HepG2 (cell line): ENCODE measurements around the gene GRIK4. TPM values are rescaled to one million over a fixed set of nuclear protein-coding genes. Genes with fewer than 3 reads are reported as not detected.

Source experiments
- ATAC-seq: fragments of 200-7000 bp; cut with Tn5 transposase; 3 replicates; pipeline ENCODE4 v1.9.1; 2020; ENCODE audit warnings: mild to moderate bottlenecking, moderate library complexity
- BruUV-seq: library from RNA; stranded (reverse); fragments of 400-500 nt; replicated peaks from 2 replicates; lab custom pipeline; 2021; lab: Mats Ljungman, UMichigan
- CTCF ChIA-PET: fragments of 300-600 bp; formaldehyde crosslinking; extraction: SDS; loops from one replicate; lab custom pipeline; 2021; ENCODE audit warnings: low total read pairs, inconsistent platforms, low intra/inter-chr PET ratio; lab: Yijun Ruan, JAX
- POLR2A ChIA-PET: fragments of 350-600 bp; sonication (Branson Sonifier 250); formaldehyde crosslinking; loops from one replicate; lab custom pipeline; 2020; ENCODE audit warnings: antibody characterized with exemption, inconsistent platforms; lab: Yijun Ruan, JAX
- DNase-seq: peaks from one replicate; pipeline ENCODE4 v3.0.0-alpha.2; 2015; ENCODE audit warnings: low spot score
- FAIRE-seq: peaks from 3 replicates; lab custom pipeline; 2011; peaks lifted over from hg19 to GRCh38; lab: Jason Lieb, UNC
- H2AFZ ChIP-seq: one replicate; pipeline ENCODE4 v1.6.1; 2011; ENCODE audit warnings: low read length, inconsistent platforms
- H3K27ac ChIP-seq: fragments of 300-600 bp; 3 replicates; pipeline ENCODE4 v1.8.0; 2011; ENCODE audit warnings: mixed run types, mild to moderate bottlenecking, mixed read lengths, low read length, inconsistent platforms; ENCODE audit not compliant: insufficient read depth; ENCODE audit errors: extremely low read length
- H3K27me3 ChIP-seq, 2 experiments: fragments of 200-600 bp in 1 of 2; 2 replicates in 1 of 2; 3 replicates in 1 of 2; pipeline versions ENCODE4 v1.6.0 to v1.8.0; 2011; ENCODE audit warnings: low read length in 2 of 2, mild to moderate bottlenecking in 2 of 2, moderate library complexity in 2 of 2, inconsistent platforms in 1 of 2; ENCODE audit not compliant: insufficient read depth in 2 of 2, control insufficient read depth in 1 of 2
- H3K36me3 ChIP-seq, 2 experiments: fragments of 200-600 bp in 1 of 2; replicated peaks in 1 of 2; 2 replicates in 1 of 2; 3 replicates in 1 of 2; pipeline versions ENCODE4 v1.5.1 to v1.8.0; 2011; ENCODE audit warnings: low read length in 2 of 2, inconsistent platforms in 1 of 2; ENCODE audit not compliant: insufficient read depth in 2 of 2, control insufficient read depth in 1 of 2
- H3K4me1 ChIP-seq: 2 replicates; pipeline ENCODE4 v1.5.1; 2012; ENCODE audit warnings: low read length, inconsistent platforms; ENCODE audit not compliant: insufficient read depth
- H3K4me2 ChIP-seq: 2 replicates; pipeline ENCODE4 v1.6.0; 2011; ENCODE audit warnings: low read depth, low read length, inconsistent platforms
- H3K4me3 ChIP-seq, 3 experiments: fragments of 200-600 bp in 1 of 3; sonication (generic), shearing (Covaris generic) in 1 of 3; replicated peaks in 1 of 3; 2 replicates each; pipeline ENCODE4 v1.5.1; 2011 to 2016; ENCODE audit warnings: low read length in 3 of 3, inconsistent platforms in 2 of 3, low read depth in 2 of 3, mild to moderate bottlenecking in 2 of 3, control low read depth in 1 of 3, mixed read lengths in 1 of 3; ENCODE audit not compliant: insufficient read depth in 1 of 3
- H3K79me2 ChIP-seq: one replicate; pipeline ENCODE4 v1.6.1; 2011; ENCODE audit warnings: low read length, inconsistent platforms; ENCODE audit not compliant: insufficient read depth
- H3K9ac ChIP-seq: 2 replicates; pipeline ENCODE4 v1.6.0; 2011; ENCODE audit warnings: mild to moderate bottlenecking, low read depth, low read length, inconsistent platforms; ENCODE audit not compliant: insufficient read depth
- H3K9me3 ChIP-seq: 2 replicates; pipeline ENCODE4 v1.5.1; 2012; ENCODE audit warnings: mild to moderate bottlenecking, low read length
- H4K20me1 ChIP-seq: 2 replicates; pipeline ENCODE4 v1.6.0; 2011; ENCODE audit warnings: inconsistent platforms, mild to moderate bottlenecking, low read length, moderate library complexity; ENCODE audit not compliant: insufficient read depth
- ARID5B ChIP-seq: IDR thresholded peaks from 2 replicates; pipeline ENCODE4 v1.4.0; 2020; ENCODE audit warnings: mild to moderate bottlenecking, missing genetic modification reagents
- ATM ChIP-seq: fragments of 450-650 bp; IDR thresholded peaks from 2 replicates; pipeline ENCODE4 v1.7.1; 2017; ENCODE audit warnings: mild to moderate bottlenecking, borderline replicate concordance
- GLI4 ChIP-seq: sonication (generic); formaldehyde crosslinking; IDR thresholded peaks from 2 replicates; pipeline ENCODE4 v1.5.1; 2020; ENCODE audit warnings: missing genetic modification reagents, mild to moderate bottlenecking, moderate library complexity, borderline replicate concordance
- PHF21A ChIP-seq: sonication (generic); formaldehyde crosslinking; IDR thresholded peaks from 2 replicates; pipeline ENCODE4 v1.5.0; 2020; ENCODE audit warnings: mild to moderate bottlenecking, missing genetic modification reagents
- PHF5A ChIP-seq: IDR thresholded peaks from one replicate; pipeline ENCODE4 v1.6.1; 2018; ENCODE audit warnings: low read depth, missing genetic modification reagents; ENCODE audit not compliant: unreplicated experiment
- POLR2AphosphoS5 ChIP-seq: IDR thresholded peaks from 2 replicates; pipeline ENCODE4 v1.6.1; 2012; ENCODE audit warnings: low read depth, low read length
- THAP7 ChIP-seq: sonication (generic); formaldehyde crosslinking; IDR thresholded peaks from 2 replicates; pipeline ENCODE4 v1.8.1; 2023; ENCODE audit warnings: mild to moderate bottlenecking, missing genetic modification reagents
- U2AF1 ChIP-seq: fragments of 200-400 bp; formaldehyde crosslinking; optimal IDR thresholded peaks from 2 replicates; pipeline ENCODE3; 2017; ENCODE audit warnings: mild to moderate bottlenecking, low read depth, low read length
- ZZZ3 ChIP-seq: sonication (generic); formaldehyde crosslinking; IDR thresholded peaks from 2 replicates; pipeline ENCODE4 v1.4.0; 2020; ENCODE audit warnings: missing genetic modification reagents, mild to moderate bottlenecking, borderline replicate concordance
- WGBS: methylation state at CpG from one replicate; pipeline ENCODE4 v1.1.6; 2017; ENCODE audit warnings: low lambda C conversion rate; 5-methylcytosine and 5-hydroxymethylcytosine counted together
- in situ Hi-C: cut with HindIII; loops from 2 replicates; pipeline ENCODE4 v1.10.0; 2017; ENCODE audit warnings: low pct_unique_long_range_greater_than_20kb; ENCODE audit not compliant: extremely low pct_ligation_motif_present
- intact Hi-C: fragments of 100-400 bp; cut with micrococcal nuclease; formaldehyde crosslinking; loops from one replicate; pipeline ENCODE4 v1.10.0; 2022; ENCODE audit not compliant: unreplicated experiment
- polyA plus RNA-seq, 8 experiments: library from polyadenylated mRNA; depleted of rRNA in 3 of 8; stranded (reverse) in 7 of 8; unstranded in 1 of 8; fragments of >200 nt; fragmentation: Illumina TruSeq in 4 of 8; extraction: Trizol in 4 of 8; gene quantifications; 2 replicates each; pipeline versions ENCODE4 v1.2.1 to v1.2.3, GENCODE V29; 2011 to 2016; ENCODE audit warnings: low read depth in 4 of 8, missing spikeins in 1 of 8, mixed read lengths in 1 of 8; ENCODE audit not compliant: insufficient read depth in 1 of 8
- total RNA-seq, 5 experiments: library from RNA; depleted of rRNA; stranded (reverse); fragments of >200 nt; fragmentation: Illumina TruSeq; extraction: Trizol; gene quantifications; 2 replicates each; pipeline ENCODE4 v1.2.3, GENCODE V29; 2016; ENCODE audit warnings: low read depth in 1 of 5

GRIK4 gene
- total and polyA plus RNA-seq, 2 of the 13 experiments (the other 11 are each of a cell fraction or from before 2014, with no cell fraction given) = 0.04 to 0.07 TPM

- ChIA-PET CTCF (no interaction called here), POLR2A (no interaction called here)
- peaks cover 3 to 38% of the 10 kb centered on the region in 2 experiments; a peak in 4 of 5 replicates for H3K27me3 ChIP-seq
- FAIRE-seq (no peak), DNase-seq (no peak), ATAC-seq (no peak)
- H3K4me2 ChIP-seq = no peak overlapping the region
- no TSS peak for BruUV-seq
- H3K79me2 ChIP-seq = no peaks in the 10 kb centered on the region
- intact Hi-C loops (no loop called here), in situ Hi-C loops (no loop called here)
- no peaks in the 10 kb centered on the region for H3K9me3 ChIP-seq
- H3K9ac ChIP-seq = no peak overlapping the region
- H3K4me3 ChIP-seq = no peak overlapping the region
- no peak overlapping the region for H2AFZ ChIP-seq
- H4K20me1 ChIP-seq = no peaks in the 10 kb centered on the region
- no peaks in the 10 kb centered on the region for H3K4me1 ChIP-seq
- no peaks in the 10 kb centered on the region for H3K36me3 ChIP-seq
- WGBS = 36% methylated on average over 11 of the region's 11 CpGs
- TF ChIP-seq U2AF1 = no peak
- no peak for TF ChIP-seq ZZZ3 (CRISPR knock-in tag)
- TF ChIP-seq ARID5B = no peak
- no peak for TF ChIP-seq PHF21A (CRISPR knock-in tag)
- TF ChIP-seq THAP7 (CRISPR knock-in tag) = no peak
- no peak for TF ChIP-seq ATM
- no peak for TF ChIP-seq GLI4
- no peak for TF ChIP-seq POLR2AphosphoS5
- TF ChIP-seq PHF5A (CRISPR knock-in tag) = no peak
- H3K27ac ChIP-seq = no peak overlapping the region
Measured at GRCh38 chr11:120555433-120555773, 43.9 kb downstream of the GRIK4 start.
